ENCODE results near the gene TGFBR2. TPM values are rescaled to one million over a fixed set of nuclear protein-coding genes. Genes with fewer than 3 reads are reported as not detected.

TGFBR2 gene
- total RNA-seq (128 TPM), polyA plus RNA-seq (161 TPM)

GRCh38 chr3:30606301-30607031, at the start of gene TGFBR2:
TSS of gene TGFBR2 (plus strand) at chr3:30606601. CDS start at chr3:30606884, 283 bp downstream.
- H3K4me1 ChIP-seq (ENCODE audit: insufficient read depth) = peaks cover 2% of the 10 kb centered on the region
- peak within 1 kb of the TSS; percentile 91 for H3K4me3 ChIP-seq (ENCODE audit: low read depth, low read length)
- peak; percentile 91 for DNase-seq (ENCODE audit: extremely low spot score)
- peak within 1 kb of the TSS; percentile 99 for H3K27ac ChIP-seq (ENCODE audit: low read depth)
- under 1% methylated on average over 71 of the region's 71 CpGs for WGBS
- H3K36me3 ChIP-seq (ENCODE audit: insufficient read depth) = no peaks in the 10 kb centered on the region

DNA sequence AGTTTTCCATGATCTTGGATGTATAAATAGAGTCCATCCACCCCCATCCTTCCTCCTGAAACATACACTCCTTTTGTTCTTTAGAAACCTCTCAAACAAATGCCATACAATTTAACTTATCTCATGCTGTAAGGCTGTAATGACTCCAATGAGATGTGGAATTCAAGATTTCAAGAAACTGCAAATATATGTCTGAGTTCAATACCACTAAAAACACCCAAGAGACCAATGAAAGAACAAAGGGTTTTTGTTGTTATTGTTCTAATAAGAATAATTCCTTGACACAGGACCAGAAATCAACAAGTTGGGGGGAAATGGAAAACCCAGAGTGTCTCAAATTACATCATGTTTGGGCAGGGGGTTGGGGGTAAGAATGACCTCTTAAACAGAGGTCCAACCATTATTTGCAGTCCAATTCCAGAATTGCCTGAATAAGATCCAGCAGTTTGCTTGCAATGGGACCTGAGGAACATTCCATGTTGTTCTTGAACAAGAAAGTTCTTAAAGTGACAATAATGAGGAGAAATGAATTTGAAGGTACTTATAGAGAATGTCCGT, 48.6 kb upstream of the TGFBR2 start:
- Histone ChIP-seq H3K4me1 (ENCODE audit: insufficient read depth) (no peaks in the 10 kb centered on the region), H3K4me3 (ENCODE audit: low read depth, low read length) (no peak overlapping the region), H3K36me3 (ENCODE audit: insufficient read depth) (no peaks in the 10 kb centered on the region), H3K27ac (ENCODE audit: low read depth) (no peak overlapping the region)
- DNase-seq (ENCODE audit: extremely low spot score) = no peak
- WGBS = 95% methylated on average over 1 of the region's 1 CpG

DNA sequence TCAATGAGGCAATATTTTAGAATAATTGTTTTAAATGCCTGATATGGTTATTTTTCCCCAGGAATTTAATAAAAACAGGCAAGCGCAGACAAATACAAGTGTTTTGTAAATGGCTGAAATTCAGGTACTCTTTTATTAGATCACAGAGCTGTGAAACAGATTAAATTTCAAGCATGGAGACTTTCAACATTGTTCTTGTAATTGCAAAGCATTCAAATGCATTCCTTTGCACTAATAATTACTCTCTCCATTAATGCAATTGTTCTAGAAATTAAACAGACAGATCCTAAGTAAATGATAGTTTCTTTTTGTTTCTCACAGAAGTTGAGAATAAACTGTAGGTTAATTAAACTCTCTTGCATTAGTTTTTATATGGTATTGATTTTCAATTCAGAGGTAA, 42.4 kb upstream of the TGFBR2 start:
- H3K4me1 ChIP-seq (ENCODE audit: insufficient read depth) = no peaks in the 10 kb centered on the region
- no peak overlapping the region for H3K27ac ChIP-seq (ENCODE audit: low read depth)
- H3K36me3 ChIP-seq (ENCODE audit: insufficient read depth) = no peaks in the 10 kb centered on the region
- H3K4me3 ChIP-seq (ENCODE audit: low read depth, low read length) = no peak overlapping the region
- DNase-seq (ENCODE audit: extremely low spot score) = no peak
- WGBS = 100% methylated on average over 1 of the region's 1 CpG

- 93% methylated on average over 8 of the region's 8 CpGs for WGBS
- no peaks in the 10 kb centered on the region for H3K36me3 ChIP-seq (ENCODE audit: insufficient read depth)
- DNase-seq (ENCODE audit: extremely low spot score) = no peak
- no peak overlapping the region for H3K4me3 ChIP-seq (ENCODE audit: low read depth, low read length)
- H3K4me1 ChIP-seq (ENCODE audit: insufficient read depth) = no peaks in the 10 kb centered on the region
- no peak overlapping the region for H3K27ac ChIP-seq (ENCODE audit: low read depth)
These were observed 39.2 kb upstream of the TGFBR2 start for GRCh38 chr3:30567139-30567753.

GRCh38 chr3:30576946-30577345, 29.5 kb upstream of the TGFBR2 start:
- Histone ChIP-seq H3K4me1 (ENCODE audit: insufficient read depth) (peaks cover 1% of the 10 kb centered on the region), H3K4me3 (ENCODE audit: low read depth, low read length) (no peak overlapping the region), H3K36me3 (ENCODE audit: insufficient read depth) (no peaks in the 10 kb centered on the region), H3K27ac (ENCODE audit: low read depth) (peak overlapping the region; percentile 38)
- 55% methylated on average over 4 of the region's 4 CpGs for WGBS
- no peak for DNase-seq (ENCODE audit: extremely low spot score)

- Histone ChIP-seq H3K27ac (ENCODE audit: low read depth) (no peak overlapping the region), H3K4me3 (ENCODE audit: low read depth, low read length) (no peak overlapping the region), H3K36me3 (ENCODE audit: insufficient read depth) (no peaks in the 10 kb centered on the region), H3K4me1 (ENCODE audit: insufficient read depth) (peaks cover 1% of the 10 kb centered on the region)
- DNase-seq (ENCODE audit: extremely low spot score) = no peak
These were observed 28.6 kb upstream of the TGFBR2 start for GRCh38 chr3:30577788-30578187.

DNA sequence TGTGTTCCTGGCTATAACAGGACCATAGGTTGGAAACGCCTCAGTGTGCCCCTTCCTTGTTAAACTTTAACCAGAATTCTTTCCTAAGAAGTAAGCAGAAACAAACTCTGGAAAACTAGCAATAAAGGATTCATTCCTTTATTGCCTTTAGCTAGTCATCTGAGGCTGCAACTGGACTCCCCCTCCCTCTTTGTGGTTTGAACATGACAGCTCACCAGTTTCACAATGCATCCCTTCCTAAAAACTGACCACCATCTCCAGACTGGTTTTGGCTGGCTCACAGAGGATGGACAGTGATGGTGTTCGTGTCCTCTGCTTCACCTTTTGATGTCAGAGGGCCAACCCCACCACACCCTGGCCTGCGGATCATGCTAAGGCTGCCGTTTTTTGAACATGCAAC, 27.9 kb upstream of the TGFBR2 start:
- Histone ChIP-seq H3K36me3 (ENCODE audit: insufficient read depth) (no peaks in the 10 kb centered on the region), H3K27ac (ENCODE audit: low read depth) (no peak overlapping the region), H3K4me1 (ENCODE audit: insufficient read depth) (peaks cover 1% of the 10 kb centered on the region), H3K4me3 (ENCODE audit: low read depth, low read length) (no peak overlapping the region)
- no peak for DNase-seq (ENCODE audit: extremely low spot score)
- 89% methylated on average over 4 of the region's 4 CpGs for WGBS

DNA sequence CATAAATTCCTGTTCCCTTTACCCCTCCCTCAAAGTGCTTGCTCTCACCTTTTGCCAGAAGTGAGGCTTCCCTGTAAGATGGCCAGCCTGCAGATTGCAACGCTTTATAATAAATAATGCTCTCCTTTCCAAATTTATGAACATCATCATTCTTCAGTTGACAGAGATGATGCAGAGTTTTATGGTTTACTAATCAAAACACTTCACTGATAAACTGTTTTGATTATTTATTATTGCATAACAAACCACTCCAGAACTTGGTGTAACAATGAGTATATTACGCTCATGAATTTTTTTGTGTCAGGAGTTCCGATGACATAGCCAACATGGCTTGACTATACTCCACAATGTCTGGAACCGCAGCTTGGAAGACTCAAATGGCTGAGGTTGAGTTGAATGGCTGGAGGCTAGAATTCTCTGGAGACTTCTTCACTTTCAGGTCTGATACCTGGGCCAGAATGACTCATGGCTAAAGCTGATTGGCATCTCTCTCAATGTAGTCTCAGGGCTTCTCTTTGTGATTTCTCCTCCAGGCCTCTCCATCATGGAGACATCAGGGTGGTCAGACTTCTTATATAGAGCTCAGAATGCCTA, 27.3 kb upstream of the TGFBR2 start:
- Histone ChIP-seq H3K4me1 (ENCODE audit: insufficient read depth) (peaks cover 1% of the 10 kb centered on the region), H3K4me3 (ENCODE audit: low read depth, low read length) (no peak overlapping the region), H3K27ac (ENCODE audit: low read depth) (no peak overlapping the region), H3K36me3 (ENCODE audit: insufficient read depth) (no peaks in the 10 kb centered on the region)
- WGBS = 78% methylated on average over 4 of the region's 4 CpGs
- DNase-seq (ENCODE audit: extremely low spot score) = no peak

GRCh38 chr3:30581067-30581585, 25.3 kb upstream of the TGFBR2 start:
- H3K4me3 ChIP-seq (ENCODE audit: low read depth, low read length) = no peak overlapping the region

DNA sequence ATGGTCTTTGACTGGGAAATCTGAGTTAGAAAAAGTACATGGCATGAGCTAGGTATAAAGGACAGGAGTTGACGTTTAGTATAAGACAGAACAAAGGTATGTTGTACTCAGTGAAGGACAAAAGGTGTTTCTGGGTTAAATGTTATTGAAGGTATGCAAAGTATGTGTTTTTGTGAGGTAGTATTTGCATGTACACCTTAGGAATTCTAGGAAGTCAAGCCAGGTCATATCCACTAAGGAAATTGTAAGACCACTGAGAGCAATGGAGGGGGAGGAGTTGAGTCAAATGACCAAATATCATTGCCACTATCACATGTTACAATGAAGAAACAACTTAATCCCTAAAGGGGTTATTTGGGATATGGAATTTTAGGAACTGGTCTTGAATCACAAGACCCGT, 24.4 kb upstream of the TGFBR2 start:
- no peak overlapping the region for H3K27ac ChIP-seq (ENCODE audit: low read depth)
- H3K36me3 ChIP-seq (ENCODE audit: insufficient read depth) = no peaks in the 10 kb centered on the region
- no peak overlapping the region for H3K4me3 ChIP-seq (ENCODE audit: low read depth, low read length)
- WGBS = 94% methylated on average over 2 of the region's 2 CpGs
- DNase-seq (ENCODE audit: extremely low spot score) = no peak
- peaks cover 1% of the 10 kb centered on the region for H3K4me1 ChIP-seq (ENCODE audit: insufficient read depth)

More at GRCh38 chr3:30581067-30581585, 25.3 kb upstream of the TGFBR2 start:
- H3K4me1 ChIP-seq (ENCODE audit: insufficient read depth) = peaks cover 1% of the 10 kb centered on the region
- no peak for DNase-seq (ENCODE audit: extremely low spot score)
- no peaks in the 10 kb centered on the region for H3K36me3 ChIP-seq (ENCODE audit: insufficient read depth)
- 93% methylated on average over 15 of the region's 15 CpGs for WGBS
- no peak overlapping the region for H3K27ac ChIP-seq (ENCODE audit: low read depth)

DNA sequence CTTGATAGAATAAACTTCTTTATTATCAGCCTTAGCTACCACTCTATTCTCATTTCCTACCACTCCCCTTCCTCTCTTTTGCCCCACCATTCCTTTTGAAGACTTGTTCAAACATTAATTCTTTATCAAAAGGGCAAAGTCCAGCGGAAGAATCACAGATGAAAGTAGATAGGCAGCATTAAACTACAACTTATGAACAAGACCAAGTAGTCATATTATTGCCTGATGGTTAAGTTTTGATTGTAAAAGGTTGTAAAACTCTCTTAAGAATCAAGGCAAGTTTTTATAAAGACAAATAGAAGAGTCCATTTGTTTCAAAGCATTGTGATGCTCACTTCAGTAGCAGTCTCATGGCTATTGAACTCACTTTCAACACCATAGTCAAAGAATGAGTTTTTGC, 22.4 kb upstream of the TGFBR2 start:
- H3K4me3 ChIP-seq (ENCODE audit: low read depth, low read length) = no peak overlapping the region
- H3K4me1 ChIP-seq (ENCODE audit: insufficient read depth) = no peaks in the 10 kb centered on the region
- DNase-seq (ENCODE audit: extremely low spot score) = no peak
- no peaks in the 10 kb centered on the region for H3K36me3 ChIP-seq (ENCODE audit: insufficient read depth)
- WGBS = 91% methylated on average over 1 of the region's 1 CpG
- no peak overlapping the region for H3K27ac ChIP-seq (ENCODE audit: low read depth)

GRCh38 chr3:30585654-30586053, 20.7 kb upstream of the TGFBR2 start:
- DNase-seq (ENCODE audit: extremely low spot score) = no peak
- Histone ChIP-seq H3K27ac (ENCODE audit: low read depth) (no peak overlapping the region), H3K36me3 (ENCODE audit: insufficient read depth) (no peaks in the 10 kb centered on the region), H3K4me1 (ENCODE audit: insufficient read depth) (no peaks in the 10 kb centered on the region), H3K4me3 (ENCODE audit: low read depth, low read length) (no peak overlapping the region)
- 98% methylated on average over 4 of the region's 4 CpGs for WGBS

- WGBS = 67% methylated on average over 4 of the region's 4 CpGs
- no peak for DNase-seq (ENCODE audit: extremely low spot score)
- H3K27ac ChIP-seq (ENCODE audit: low read depth) = no peak overlapping the region
- no peaks in the 10 kb centered on the region for H3K4me1 ChIP-seq (ENCODE audit: insufficient read depth)
- no peak overlapping the region for H3K4me3 ChIP-seq (ENCODE audit: low read depth, low read length)
- no peaks in the 10 kb centered on the region for H3K36me3 ChIP-seq (ENCODE audit: insufficient read depth)
These were observed 20.1 kb upstream of the TGFBR2 start for GRCh38 chr3:30586096-30586805.
